H9 (cell line): Measurements from ENCODE around the gene LRRC28. TPM values are rescaled to one million over a fixed set of nuclear protein-coding genes. Genes with fewer than 3 reads are reported as not detected.

ENCODE experiments used
- DNase-seq: peaks from one replicate; pipeline ENCODE4 v3.0.0-alpha.2; 2017
- H2AFZ ChIP-seq: one replicate; pipeline ENCODE4 v1.6.1; 2013; ENCODE audit warnings: mild to moderate bottlenecking, low read length, control low read depth, moderate library complexity
- H2AK5ac ChIP-seq: 2 replicates; pipeline ENCODE4 v1.6.1; 2013; ENCODE audit warnings: low read length, control low read depth, mixed read lengths; ENCODE audit not compliant: insufficient read length
- H2BK120ac ChIP-seq: one replicate; pipeline ENCODE4 v1.6.1; 2013; ENCODE audit warnings: low read depth, mild to moderate bottlenecking, low read length, control low read depth, inconsistent platforms; ENCODE audit not compliant: poor library complexity, severe bottlenecking
- H2BK12ac ChIP-seq: 2 replicates; pipeline ENCODE4 v1.6.1; 2013; ENCODE audit warnings: low read length, control low read depth, mixed read lengths, low read depth; ENCODE audit not compliant: insufficient read length
- H2BK15ac ChIP-seq: 2 replicates; pipeline ENCODE4 v1.6.1; 2013; ENCODE audit warnings: low read depth, low read length, control low read depth
- H2BK20ac ChIP-seq: one replicate; pipeline ENCODE4 v1.6.1; 2013; ENCODE audit warnings: low read depth, mild to moderate bottlenecking, low read length, control low read depth, inconsistent platforms; ENCODE audit not compliant: poor library complexity, severe bottlenecking
- H2BK5ac ChIP-seq: 2 replicates; pipeline ENCODE4 v1.6.1; 2013; ENCODE audit warnings: low read length, control low read depth, mixed read lengths; ENCODE audit not compliant: insufficient read length
- H3K14ac ChIP-seq: 2 replicates; pipeline ENCODE4 v1.6.1; 2013; ENCODE audit warnings: low read length, control low read depth; ENCODE audit not compliant: insufficient read depth
- H3K18ac ChIP-seq: 2 replicates; pipeline ENCODE4 v1.6.1; 2013; ENCODE audit warnings: low read depth, mild to moderate bottlenecking, mixed read lengths, low read length, control low read depth; ENCODE audit not compliant: insufficient read length
- H3K23ac ChIP-seq: 2 replicates; pipeline ENCODE4 v1.6.1; 2013; ENCODE audit warnings: low read length, control low read depth, mixed read lengths, low read depth; ENCODE audit not compliant: insufficient read length
- H3K23me2 ChIP-seq: 2 replicates; pipeline ENCODE4 v1.6.1; 2013; ENCODE audit warnings: low read depth, mild to moderate bottlenecking, mixed read lengths, low read length, control low read depth; ENCODE audit not compliant: insufficient read length, poor library complexity, severe bottlenecking
- H3K27ac ChIP-seq: 2 replicates; pipeline ENCODE4 v1.5.1; 2013; ENCODE audit warnings: low read length, control low read depth, mixed read lengths, low read depth; ENCODE audit not compliant: insufficient read length
- H3K27me3 ChIP-seq: 2 replicates; pipeline ENCODE4 v1.6.1; 2013; ENCODE audit warnings: low read length, control low read depth, inconsistent platforms; ENCODE audit not compliant: insufficient read depth
- H3K4ac ChIP-seq: 2 replicates; pipeline ENCODE4 v1.6.1; 2013; ENCODE audit warnings: low read depth, mild to moderate bottlenecking, control low read depth, inconsistent platforms, low read length, moderate library complexity
- H3K4me1 ChIP-seq: 2 replicates; pipeline ENCODE4 v1.6.1; 2013; ENCODE audit warnings: low read length, control low read depth, inconsistent platforms; ENCODE audit not compliant: insufficient read depth
- H3K4me2 ChIP-seq: 2 replicates; pipeline ENCODE4 v1.6.1; 2013; ENCODE audit warnings: low read length, control low read depth, mixed read lengths; ENCODE audit not compliant: insufficient read length, insufficient read depth
- H3K56ac ChIP-seq: 2 replicates; pipeline ENCODE4 v1.6.1; 2013; ENCODE audit warnings: low read depth, mild to moderate bottlenecking, mixed read lengths, low read length, control low read depth; ENCODE audit not compliant: insufficient read length
- H3K79me1 ChIP-seq: 2 replicates; pipeline ENCODE4 v1.6.1; 2013; ENCODE audit warnings: low read depth, mild to moderate bottlenecking, moderate library complexity, low read length, control low read depth, inconsistent platforms; ENCODE audit not compliant: insufficient read depth, poor library complexity, severe bottlenecking
- H3K79me2 ChIP-seq: 2 replicates; pipeline ENCODE4 v1.6.1; 2013; ENCODE audit warnings: low read length, control low read depth, inconsistent platforms; ENCODE audit not compliant: insufficient read depth
- H3K9ac ChIP-seq: 2 replicates; pipeline ENCODE4 v1.6.1; 2013; ENCODE audit warnings: low read length, control low read depth, mixed read lengths; ENCODE audit not compliant: insufficient read length; ENCODE audit errors: extremely low read depth
- H3K9me3 ChIP-seq: one replicate; pipeline ENCODE4 v1.6.1; 2013; ENCODE audit warnings: low read depth, low read length, inconsistent platforms; ENCODE audit not compliant: control insufficient read depth
- H3T11ph ChIP-seq: one replicate; pipeline ENCODE4 v1.6.1; 2013; ENCODE audit warnings: mild to moderate bottlenecking, low read length, control low read depth, inconsistent platforms
- H4K20me1 ChIP-seq: one replicate; pipeline ENCODE4 v1.6.1; 2013; ENCODE audit not compliant: control insufficient read depth, insufficient read length, insufficient read depth
- H4K5ac ChIP-seq: 2 replicates; pipeline ENCODE4 v1.6.1; 2013; ENCODE audit warnings: low read depth, mild to moderate bottlenecking, mixed read lengths, low read length, control low read depth; ENCODE audit not compliant: insufficient read length
- H4K8ac ChIP-seq: replicated peaks from 2 replicates; pipeline ENCODE4 v1.6.1; 2013; ENCODE audit warnings: low read length, control low read depth, mixed read lengths, low read depth; ENCODE audit not compliant: insufficient read length
- H4K91ac ChIP-seq: 2 replicates; pipeline ENCODE4 v1.6.1; 2013; ENCODE audit warnings: low read depth, mild to moderate bottlenecking, moderate library complexity, mixed read lengths, low read length, control low read depth; ENCODE audit not compliant: insufficient read length
- H3K27ac Mint-ChIP-seq, 3 experiments: 2 replicates in 2 of 3; 3 replicates in 1 of 3; pipeline ENCODE4 v1.8.0; 2020 to 2021; ENCODE audit warnings: mixed read lengths in 3 of 3, mild to moderate bottlenecking in 1 of 3, moderate library complexity in 1 of 3
- H3K27me3 Mint-ChIP-seq: 2 replicates; pipeline ENCODE4 v1.8.0; 2021; ENCODE audit warnings: low read depth, mild to moderate bottlenecking, moderate library complexity, mixed read lengths
- H3K36me3 Mint-ChIP-seq, 3 experiments: 2 replicates in 2 of 3; 3 replicates in 1 of 3; pipeline ENCODE4 v1.8.0; 2020 to 2021; ENCODE audit warnings: low read depth in 3 of 3, mixed read lengths in 3 of 3; ENCODE audit not compliant: insufficient read depth in 1 of 3
- H3K4me1 Mint-ChIP-seq, 2 experiments: 2 replicates each; pipeline ENCODE4 v1.8.0; 2020; ENCODE audit warnings: mixed read lengths in 2 of 2
- H3K4me3 Mint-ChIP-seq, 2 experiments: 2 replicates in 1 of 2; 3 replicates in 1 of 2; pipeline ENCODE4 v1.8.0; 2020 to 2021; ENCODE audit warnings: mild to moderate bottlenecking in 2 of 2, mixed read lengths in 2 of 2, moderate library complexity in 1 of 2
- H3K9me3 Mint-ChIP-seq, 2 experiments: 2 replicates in 1 of 2; 3 replicates in 1 of 2; pipeline ENCODE4 v1.8.0; 2020; ENCODE audit warnings: mild to moderate bottlenecking in 2 of 2, mixed read lengths in 2 of 2, moderate library complexity in 1 of 2
- CTCF ChIP-seq: fragments of 200-600 bp; sonication (generic); conservative IDR thresholded peaks from 3 replicates; pipeline ENCODE4 v1.8.0; 2021; ENCODE audit warnings: antibody characterized with exemption, mild to moderate bottlenecking
- WGBS: extraction: QIAGEN DNeasy Blood & Tissue Kit; methylation state at CpG from one replicate; pipeline ENCODE4 v1.1.7; 2013; ENCODE audit warnings: missing lambda C conversion rate, low lambda C conversion rate, mixed read lengths; ENCODE audit not compliant: insufficient read length; ENCODE audit errors: extremely low coverage; 5-methylcytosine and 5-hydroxymethylcytosine counted together
- total RNA-seq: library from RNA; stranded (reverse); gene quantifications from 2 replicates; pipeline ENCODE4 v1.2.1, GENCODE V29; 2021

LRRC28 gene
- total RNA-seq, 1 experiment from 2014 or later = 17.6 TPM

GRCh38 chr15:99249270-99249841 is 1.9 kb upstream of the LRRC28 start, which contains the start of gene TTC23:
Gene TTC23, minus strand, starts transcription at chr15:99249581. Its CDS starts 20,869 bp downstream, at chr15:99228712.
- H4K8ac ChIP-seq = no peak within 1 kb of the TSS
- H3K79me2 ChIP-seq = no peaks in the 10 kb centered on the region; the same call in 1 of the 2 replicates
- no peak within 1 kb of the TSS for H2BK12ac ChIP-seq
- no peak within 1 kb of the TSS for H3K18ac ChIP-seq
- H2BK120ac ChIP-seq = no peak within 1 kb of the TSS
- H4K20me1 ChIP-seq = no peaks in the 10 kb centered on the region
- H3K4me1 Mint-ChIP-seq = peaks cover 16 to 17% of the 10 kb centered on the region in 2 experiments; a peak in 3 of 4 replicates
- H3K27me3 ChIP-seq = no peaks in the 10 kb centered on the region
- no peak within 1 kb of the TSS for H4K91ac ChIP-seq
- no peaks in the 10 kb centered on the region; the same call in 1 of the 2 replicates for H3K4me1 ChIP-seq
- no peak within 1 kb of the TSS for H3K14ac ChIP-seq
- H3K9me3 ChIP-seq = no peaks in the 10 kb centered on the region
- H3K4me2 ChIP-seq = peak within 1 kb of the TSS; percentile 99
- H3K9ac ChIP-seq = peak within 1 kb of the TSS; percentile 92
- no peak within 1 kb of the TSS for H2BK5ac ChIP-seq
- TF ChIP-seq CTCF = no peak
- H3K4ac ChIP-seq = no peak within 1 kb of the TSS
- H3K27me3 Mint-ChIP-seq = no peaks in the 10 kb centered on the region
- H4K5ac ChIP-seq = no peak within 1 kb of the TSS
- no peak within 1 kb of the TSS for H3K56ac ChIP-seq
- H2BK20ac ChIP-seq = no peak within 1 kb of the TSS
- H3K4me3 Mint-ChIP-seq = no peak within 1 kb of the TSS; a peak in 1 of 5 replicates
- H3K23me2 ChIP-seq = peaks cover 3% of the 10 kb centered on the region
- H2BK15ac ChIP-seq = no peak within 1 kb of the TSS
- no peak within 1 kb of the TSS for H2AK5ac ChIP-seq
- no peak within 1 kb of the TSS for H3K23ac ChIP-seq
- no peaks in the 10 kb centered on the region for H3K79me1 ChIP-seq
- no peak within 1 kb of the TSS for H3T11ph ChIP-seq
- no peak within 1 kb of the TSS for H3K27ac ChIP-seq
- peak; percentile 37 for DNase-seq
- no peaks in the 10 kb centered on the region for H3K9me3 Mint-ChIP-seq
- no peaks in the 10 kb centered on the region for H3K36me3 Mint-ChIP-seq
- no CpG with 5 or more reads among the region's 14 CpGs for WGBS
- H2AFZ ChIP-seq = peak within 1 kb of the TSS; percentile 94
- H3K27ac Mint-ChIP-seq = no peak within 1 kb of the TSS
